ENCODE measurements around the gene SETD1B.
A peak's percentile ranks its signal among the peaks of the same experiment; 100 is the strongest.

- TF ChIP-seq POLR2AphosphoS5 (IDR thresholded peaks at IDR 0.05) (peak; percentile 51 to 81 (median 67)), CTCF (IDR thresholded peaks at IDR 0.05) (peak; percentile 100), POLR2A (IDR thresholded peaks at IDR 0.05) (no peak)
These were observed 9.8 kb upstream of the SETD1B start for GRCh38 chr12:121793838-121794533.
